Omental fat pad (tissue), 4 donors: ENCODE measurements around the gene OSBPL10. TPM values are rescaled to one million over a fixed set of nuclear protein-coding genes. Genes with fewer than 3 reads are reported as not detected.
"Not testable (repeated sequence)": the region's sequence is repeated elsewhere in the genome, so short reads cannot be mapped to it uniquely, and the experiment has no call there.

Source experiments
- ATAC-seq: fragments of 150-250 bp; one replicate; pipeline ENCODE4 v1.9.1; 2016; ENCODE audit warnings: mild to moderate bottlenecking, moderate library complexity; ENCODE audit not compliant: low FRiP score
- DNase-seq: peaks from one replicate; pipeline ENCODE4 v3.0.0-alpha.2; 2019; ENCODE audit warnings: low spot score
- CTCF ChIP-seq, 3 donors: fragments of 450-650 bp; IDR thresholded peaks; one replicate each; pipeline ENCODE4 v1.5.1; 2016 to 2017; ENCODE audit warnings: antibody characterized with exemption in 3 of 3, mild to moderate bottlenecking in 3 of 3, moderate library complexity in 2 of 3
- total RNA-seq, 4 donors: library from RNA; depleted of rRNA; stranded (reverse); fragments of >200 nt; gene quantifications; one replicate each; pipeline ENCODE4 v1.1.0, GENCODE V29; 2016

The OSBPL10 gene
- total RNA-seq, 4 donors from 2014 or later: 6.3 to 67.1 (median 10.5) TPM

GRCh38 chr3:31876331-31876730 is 104.7 kb downstream of the OSBPL10 start:
- no peak for DNase-seq
- TF ChIP-seq CTCF (IDR thresholded peaks at IDR 0.05): no peak
- peak; percentile 35 for ATAC-seq

DNA sequence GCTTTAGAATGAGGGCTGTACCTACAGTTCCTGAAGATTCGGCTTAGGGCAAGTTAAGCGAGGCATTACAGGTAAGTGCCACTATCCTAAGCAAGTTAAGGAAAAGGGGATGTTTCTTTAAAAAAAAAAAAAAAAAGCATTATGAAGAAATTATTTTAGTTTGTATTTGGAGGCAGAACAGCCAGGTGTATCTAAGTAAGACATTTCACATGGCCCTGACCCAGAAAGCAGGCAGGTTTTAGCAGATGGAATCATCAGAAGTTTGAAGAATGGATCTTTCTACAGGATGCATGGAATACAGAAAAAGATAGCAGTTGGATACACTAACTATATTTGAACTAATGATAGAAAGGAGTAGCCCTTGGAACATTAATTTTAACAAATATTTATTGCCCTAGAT is 105.6 kb downstream of the OSBPL10 start:
- ATAC-seq (no peak), DNase-seq (no peak)
- no peak for TF ChIP-seq CTCF (IDR thresholded peaks at IDR 0.05)

DNA sequence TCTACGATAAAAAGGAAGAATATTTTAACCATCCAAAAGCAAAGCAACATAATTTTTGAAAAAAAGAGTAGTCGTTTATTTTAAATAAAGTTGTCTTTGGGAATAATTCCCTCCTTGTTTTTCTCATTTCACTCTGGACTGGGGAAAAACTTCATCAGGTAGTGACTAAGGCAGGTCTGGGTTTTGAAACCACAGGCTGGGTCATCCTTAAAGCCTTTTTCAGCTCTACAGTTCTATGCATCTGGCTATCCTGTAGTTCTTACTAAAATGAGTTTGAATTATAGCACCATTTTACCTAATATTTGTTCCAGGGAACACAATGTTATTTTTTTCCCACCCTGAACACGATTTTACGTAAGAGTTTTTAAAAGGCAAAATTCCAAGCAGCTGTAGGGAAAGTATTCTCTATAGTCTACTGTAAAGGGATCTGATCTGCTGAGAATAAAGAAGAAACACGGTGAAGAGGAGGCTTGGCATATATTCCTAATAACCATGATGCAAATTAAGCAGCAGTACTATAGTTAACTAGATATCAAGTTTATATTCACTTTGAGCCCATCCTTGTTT is 107.7 kb downstream of the OSBPL10 start:
- no peak for TF ChIP-seq CTCF (IDR thresholded peaks at IDR 0.05)
- ATAC-seq: no peak
- DNase-seq: no peak

GRCh38 chr3:31871939-31872507 is 109.0 kb downstream of the OSBPL10 start:
- DNase-seq: no peak
- no peak for TF ChIP-seq CTCF (IDR thresholded peaks at IDR 0.05)
- no peak for ATAC-seq

DNA sequence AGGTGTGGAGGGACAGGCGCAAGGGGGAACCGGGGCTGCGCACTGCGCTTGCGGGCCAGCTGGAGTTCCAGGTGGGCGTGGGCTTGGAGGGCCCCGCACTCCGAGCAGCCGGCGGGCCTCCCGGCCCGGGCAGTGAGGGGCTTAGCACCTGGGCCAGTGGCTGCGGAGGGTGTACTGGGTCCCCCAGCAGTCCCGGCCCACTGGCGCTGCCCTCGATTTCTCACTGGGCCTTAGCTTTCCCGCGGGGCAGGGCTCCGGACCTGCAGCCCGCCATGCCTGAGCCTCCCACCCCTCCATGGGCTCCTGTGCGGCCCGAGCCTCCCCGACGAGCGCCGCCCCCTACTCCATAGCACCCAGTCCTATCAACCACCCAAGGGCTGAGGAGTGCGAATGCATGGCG is 111.0 kb downstream of the OSBPL10 start:
- not testable (repeated sequence) for ATAC-seq

DNA sequence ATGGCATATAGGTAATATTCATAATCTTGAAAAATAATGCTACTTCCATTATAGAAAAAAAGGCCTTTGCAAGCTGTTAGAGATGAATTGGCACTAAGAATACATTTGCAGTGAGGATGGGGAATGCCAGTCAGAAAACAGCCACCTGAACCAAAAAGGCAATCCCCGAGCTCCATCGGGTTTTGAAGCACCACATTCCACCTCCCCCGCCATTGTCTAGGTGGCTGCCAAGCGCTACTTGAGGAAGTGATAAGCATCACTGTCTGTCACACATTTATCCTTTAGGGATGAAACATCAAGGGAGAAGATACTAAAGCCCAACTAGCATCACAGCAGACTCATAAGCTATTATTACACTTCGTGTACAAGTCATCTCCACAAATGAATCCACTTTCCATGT is 112.8 kb downstream of the OSBPL10 start:
- TF ChIP-seq CTCF (IDR thresholded peaks at IDR 0.05): no peak
- ATAC-seq: no peak
- DNase-seq: no peak

More for the DNA sequence above, 111.0 kb downstream of the OSBPL10 start:
- not testable (repeated sequence) for DNase-seq

GRCh38 chr3:31862666-31863279 is 118.3 kb downstream of the OSBPL10 start:
- DNase-seq (no peak), ATAC-seq (no peak)
- no peak for TF ChIP-seq CTCF (IDR thresholded peaks at IDR 0.05)
